HCT116 (cell line): Measurements from ENCODE around the gene IGSF6. TPM values are rescaled to one million over a fixed set of nuclear protein-coding genes. Genes with fewer than 3 reads are reported as not detected.

Source experiments
- ATAC-seq: fragments of 200-7000 bp; cut with Tn5 transposase; 2 replicates; pipeline ENCODE4 v1.9.1; 2020; ENCODE audit warnings: mild to moderate bottlenecking, moderate library complexity
- BruUV-seq: library from RNA; stranded (reverse); fragments of 400-500 nt; replicated peaks from 2 replicates; lab custom pipeline; 2021; lab: Mats Ljungman, UMichigan
- CTCF ChIA-PET: fragments of 300-600 bp; sonication (Branson Sonifier 250); formaldehyde crosslinking; loops from one replicate; lab custom pipeline; 2021; ENCODE audit warnings: antibody characterized with exemption; lab: Charles Lee
- POLR2A ChIA-PET: fragments of 300-600, 350-600 bp; sonication (Branson Sonifier 250); formaldehyde crosslinking; loops from one replicate; lab custom pipeline; 2021; ENCODE audit warnings: antibody characterized with exemption; lab: Charles Lee
- RAD21 ChIA-PET, 2 experiments: fragments of 300-600 bp; sonication (Branson Sonifier 250); formaldehyde crosslinking; loops; one replicate each; lab custom pipeline; 2023; ENCODE audit warnings: low total read pairs in 2 of 2; ENCODE audit not compliant: uncharacterized antibody in 2 of 2, unreplicated experiment in 2 of 2, low non-redundant PET in 1 of 2; lab: Charles Lee
- DNase-seq: peaks from one replicate; pipeline ENCODE4 v3.0.0-alpha.2; 2010; ENCODE audit warnings: low read depth, low spot score
- H2AFZ ChIP-seq: fragments of 200-600 bp; shearing (Covaris generic), sonication (generic); 2 replicates; pipeline ENCODE4 v1.6.1; 2017; ENCODE audit warnings: low read depth, mixed run types, mixed read lengths, antibody characterized with exemption, low read length; ENCODE audit not compliant: poor library complexity, severe bottlenecking
- H3K27ac ChIP-seq: 2 replicates; pipeline ENCODE4 v1.5.1; 2012; ENCODE audit warnings: low read depth, low read length
- H3K27me3 ChIP-seq: fragments of 200-600 bp; sonication (generic); 2 replicates; pipeline ENCODE4 v1.6.1; 2016; ENCODE audit warnings: mixed run types, low read length, mixed read lengths; ENCODE audit not compliant: insufficient read depth
- H3K36me3 ChIP-seq, 2 experiments: fragments of 200-500 bp in 1 of 2; fragments of 200-600 bp in 1 of 2; sonication (Bioruptor generic) in 1 of 2; sonication (generic) in 1 of 2; 2 replicates each; pipeline versions ENCODE4 v1.5.1 to v1.6.1; 2014 to 2016; ENCODE audit warnings: low read length in 2 of 2, inconsistent platforms in 1 of 2, mixed read lengths in 1 of 2, mixed run types in 1 of 2; ENCODE audit not compliant: insufficient read depth in 2 of 2, control insufficient read depth in 1 of 2
- H3K4me1 ChIP-seq, 2 experiments: fragments of 200-600 bp in 1 of 2; sonication (generic) in 1 of 2; 2 replicates each; pipeline versions ENCODE4 v1.5.1 to v1.6.1; 2012 to 2017; ENCODE audit warnings: low read length in 2 of 2, inconsistent platforms in 1 of 2, mild to moderate bottlenecking in 1 of 2, mixed read lengths in 1 of 2, mixed run types in 1 of 2, moderate library complexity in 1 of 2; ENCODE audit not compliant: insufficient read depth in 2 of 2, control insufficient read depth in 1 of 2
- H3K4me2 ChIP-seq: fragments of 200-600 bp; sonication (generic); 2 replicates; pipeline ENCODE4 v1.6.1; 2017; ENCODE audit warnings: mixed run types, low read length, mixed read lengths
- H3K4me3 ChIP-seq, 2 experiments: fragments of 200-600 bp in 1 of 2; sonication (generic) in 1 of 2; replicated peaks in 1 of 2; 2 replicates each; pipeline ENCODE4 v1.5.1; 2011 to 2016; ENCODE audit warnings: low read length in 2 of 2, control low read depth in 1 of 2, low read depth in 1 of 2, mild to moderate bottlenecking in 1 of 2, mixed read lengths in 1 of 2, mixed run types in 1 of 2
- H3K79me2 ChIP-seq: fragments of 200-600 bp; sonication (generic); 2 replicates; pipeline ENCODE4 v1.6.1; 2017; ENCODE audit warnings: mild to moderate bottlenecking, mixed run types, low read length, moderate library complexity, mixed read lengths; ENCODE audit not compliant: insufficient read depth
- H3K9ac ChIP-seq: fragments of 200-600 bp; sonication (generic); 2 replicates; pipeline ENCODE4 v1.6.1; 2016; ENCODE audit warnings: low read length, mixed read lengths
- H3K9me2 ChIP-seq: fragments of 200-600 bp; sonication (generic), shearing (Covaris generic); 2 replicates; pipeline ENCODE4 v1.6.1; 2017; ENCODE audit warnings: mixed run types, mild to moderate bottlenecking, moderate library complexity; ENCODE audit not compliant: insufficient read depth
- H3K9me3 ChIP-seq, 2 experiments: fragments of 200-500 bp in 1 of 2; fragments of 200-600 bp in 1 of 2; sonication (Bioruptor generic) in 1 of 2; sonication (generic) in 1 of 2; 2 replicates each; pipeline ENCODE4 v1.6.1; 2014 to 2017; ENCODE audit warnings: low read length in 2 of 2, mixed read lengths in 2 of 2, inconsistent platforms in 1 of 2, low read depth in 1 of 2, mild to moderate bottlenecking in 1 of 2, mixed run types in 1 of 2, moderate library complexity in 1 of 2; ENCODE audit not compliant: control insufficient read depth in 1 of 2, insufficient read depth in 1 of 2
- H4K20me1 ChIP-seq: fragments of 200-600 bp; sonication (generic), shearing (Covaris generic); 2 replicates; pipeline ENCODE4 v1.6.1; 2017; ENCODE audit warnings: mixed run types, mild to moderate bottlenecking, moderate library complexity; ENCODE audit not compliant: insufficient read depth
- CBX3 ChIP-seq: IDR thresholded peaks from 2 replicates; pipeline ENCODE4 v1.6.1; 2012; ENCODE audit warnings: low read depth
- EGR1 ChIP-seq: IDR thresholded peaks from 2 replicates; pipeline ENCODE4 v1.6.1; 2012; ENCODE audit warnings: low read depth
- ELF1 ChIP-seq: IDR thresholded peaks from 2 replicates; pipeline ENCODE4 v1.6.1; 2012; ENCODE audit warnings: low read depth, borderline replicate concordance
- FOSL1 ChIP-seq: IDR thresholded peaks from 2 replicates; pipeline ENCODE4 v1.6.1; 2012; ENCODE audit warnings: low read depth
- MAX ChIP-seq: IDR thresholded peaks from 2 replicates; pipeline ENCODE4 v1.6.1; 2012
- POLR2A ChIP-seq: IDR thresholded peaks from 2 replicates; pipeline ENCODE4 v1.7.0; 2011; ENCODE audit warnings: borderline replicate concordance; ENCODE audit not compliant: insufficient read depth, insufficient read length; ENCODE audit errors: extremely low read depth
- POLR2AphosphoS5 ChIP-seq: IDR thresholded peaks from 2 replicates; pipeline ENCODE4 v1.6.1; 2011; ENCODE audit warnings: mild to moderate bottlenecking, low read depth, low read length, moderate library complexity
- RAD21 ChIP-seq: IDR thresholded peaks from 2 replicates; pipeline ENCODE4 v1.6.1; 2012; ENCODE audit warnings: low read depth, mild to moderate bottlenecking
- REST ChIP-seq: IDR thresholded peaks from 2 replicates; pipeline ENCODE4 v1.6.1; 2012; ENCODE audit warnings: low read depth
- SIN3A ChIP-seq: IDR thresholded peaks from 2 replicates; pipeline ENCODE4 v1.6.1; 2012; ENCODE audit warnings: low read depth
- SP1 ChIP-seq: IDR thresholded peaks from 2 replicates; pipeline ENCODE4 v1.6.1; 2012; ENCODE audit warnings: low read depth
- YY1 ChIP-seq: IDR thresholded peaks from 2 replicates; pipeline ENCODE4 v1.6.1; 2011; ENCODE audit warnings: low read length, low read depth, moderate library complexity, mild to moderate bottlenecking; ENCODE audit not compliant: insufficient replicate concordance; ENCODE audit errors: extremely low read depth
- ZFX ChIP-seq: fragments of 450-650 bp; IDR thresholded peaks from 2 replicates; pipeline ENCODE4 v1.6.1; 2017
- ZNF274 ChIP-seq: fragments of 200-500 bp; sonication (Bioruptor generic); IDR thresholded peaks from 2 replicates; pipeline ENCODE4 v1.6.1; 2014; ENCODE audit warnings: mild to moderate bottlenecking, low read depth, low read length, inconsistent platforms
- intact Hi-C: fragments of 100-400 bp; cut with micrococcal nuclease; formaldehyde crosslinking; loops from 2 replicates; pipeline ENCODE4 v1.10.0; 2022
- total RNA-seq: library from RNA; stranded (reverse); gene quantifications from one replicate; pipeline ENCODE4 v1.2.1, GENCODE V29; 2021; ENCODE audit not compliant: unreplicated experiment
- TF ChIP-seq, protein P1 (sequence below): IDR thresholded peaks from 2 replicates; pipeline ENCODE4 v1.6.1; 2012
- TF ChIP-seq, protein P2 (sequence below), 3 experiments: fragments of 200-600 bp in 1 of 3; sonication (generic) in 1 of 3; IDR thresholded peaks in 2 of 3; conservative IDR thresholded peaks in 1 of 3; 2 replicates each; pipeline ENCODE4 v1.5.1; 2012 to 2017; ENCODE audit warnings: low read depth in 2 of 3, low read length in 2 of 3, antibody characterized with exemption in 1 of 3, borderline replicate concordance in 1 of 3, control low read depth in 1 of 3, mild to moderate bottlenecking in 1 of 3, mixed read lengths in 1 of 3, mixed run types in 1 of 3, moderate library complexity in 1 of 3; ENCODE audit not compliant: insufficient read depth in 1 of 3

IGSF6 gene
- total RNA-seq, 1 experiment from 2014 or later, result not detected

DNA sequence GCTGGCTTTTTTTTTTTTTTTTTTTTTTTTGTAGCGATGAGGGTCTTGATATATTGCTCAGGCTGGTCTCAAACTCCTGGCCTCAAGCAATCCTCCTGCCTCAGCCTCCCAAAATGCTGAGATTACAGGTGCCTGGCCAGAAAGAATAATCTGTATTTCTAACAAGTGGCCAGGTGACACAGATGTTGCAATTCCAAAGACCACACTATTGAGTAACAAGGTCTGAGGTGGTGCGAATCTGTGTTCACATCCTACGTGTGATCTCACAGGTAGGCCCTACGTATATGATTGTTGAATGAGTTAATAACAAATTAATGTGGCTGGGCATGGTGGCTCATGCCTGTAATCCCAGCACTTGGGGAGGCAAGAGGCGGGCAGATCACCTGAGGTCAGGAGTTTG lies 44.6 kb upstream of the IGSF6 start:
- Histone ChIP-seq H3K9me3 (no peaks in the 10 kb centered on the region), H3K27ac (no peak overlapping the region), H4K20me1 (no peaks in the 10 kb centered on the region), H3K4me2 (no peak overlapping the region), H2AFZ (no peak overlapping the region), H3K79me2 (no peaks in the 10 kb centered on the region), H3K9ac (no peak overlapping the region), H3K9me2 (no peaks in the 10 kb centered on the region), H3K4me3 (no peak overlapping the region), H3K4me1 (no peaks in the 10 kb centered on the region), H3K36me3 (no peaks in the 10 kb centered on the region), H3K27me3 (no peaks in the 10 kb centered on the region)
- TF ChIP-seq, protein P1, sequence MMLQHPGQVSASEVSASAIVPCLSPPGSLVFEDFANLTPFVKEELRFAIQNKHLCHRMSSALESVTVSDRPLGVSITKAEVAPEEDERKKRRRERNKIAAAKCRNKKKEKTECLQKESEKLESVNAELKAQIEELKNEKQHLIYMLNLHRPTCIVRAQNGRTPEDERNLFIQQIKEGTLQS, result no peak
- TF ChIP-seq POLR2A (no peak), RAD21 (no peak), SIN3A (no peak), ELF1 (no peak), CBX3 (no peak), MAX (no peak)
- TF ChIP-seq, protein P2, sequence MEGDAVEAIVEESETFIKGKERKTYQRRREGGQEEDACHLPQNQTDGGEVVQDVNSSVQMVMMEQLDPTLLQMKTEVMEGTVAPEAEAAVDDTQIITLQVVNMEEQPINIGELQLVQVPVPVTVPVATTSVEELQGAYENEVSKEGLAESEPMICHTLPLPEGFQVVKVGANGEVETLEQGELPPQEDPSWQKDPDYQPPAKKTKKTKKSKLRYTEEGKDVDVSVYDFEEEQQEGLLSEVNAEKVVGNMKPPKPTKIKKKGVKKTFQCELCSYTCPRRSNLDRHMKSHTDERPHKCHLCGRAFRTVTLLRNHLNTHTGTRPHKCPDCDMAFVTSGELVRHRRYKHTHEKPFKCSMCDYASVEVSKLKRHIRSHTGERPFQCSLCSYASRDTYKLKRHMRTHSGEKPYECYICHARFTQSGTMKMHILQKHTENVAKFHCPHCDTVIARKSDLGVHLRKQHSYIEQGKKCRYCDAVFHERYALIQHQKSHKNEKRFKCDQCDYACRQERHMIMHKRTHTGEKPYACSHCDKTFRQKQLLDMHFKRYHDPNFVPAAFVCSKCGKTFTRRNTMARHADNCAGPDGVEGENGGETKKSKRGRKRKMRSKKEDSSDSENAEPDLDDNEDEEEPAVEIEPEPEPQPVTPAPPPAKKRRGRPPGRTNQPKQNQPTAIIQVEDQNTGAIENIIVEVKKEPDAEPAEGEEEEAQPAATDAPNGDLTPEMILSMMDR (IDR thresholded peaks at IDR 0.05 in 2 of 3, conservative IDR thresholded peaks at IDR 0.05 in 1 of 3; ENCODE audit: borderline replicate concordance in 1 of 3, insufficient read depth in 1 of 3, low read depth in 2 of 3, low read length in 2 of 3), result no peak
- CTCF ChIA-PET, result no interaction called here
- no TSS peak for BruUV-seq
- intact Hi-C loops, result no loop called here
- no peak for DNase-seq
- RAD21 ChIA-PET, result no interaction called here
- POLR2A ChIA-PET, result no interaction called here
- ATAC-seq, result no peak

DNA sequence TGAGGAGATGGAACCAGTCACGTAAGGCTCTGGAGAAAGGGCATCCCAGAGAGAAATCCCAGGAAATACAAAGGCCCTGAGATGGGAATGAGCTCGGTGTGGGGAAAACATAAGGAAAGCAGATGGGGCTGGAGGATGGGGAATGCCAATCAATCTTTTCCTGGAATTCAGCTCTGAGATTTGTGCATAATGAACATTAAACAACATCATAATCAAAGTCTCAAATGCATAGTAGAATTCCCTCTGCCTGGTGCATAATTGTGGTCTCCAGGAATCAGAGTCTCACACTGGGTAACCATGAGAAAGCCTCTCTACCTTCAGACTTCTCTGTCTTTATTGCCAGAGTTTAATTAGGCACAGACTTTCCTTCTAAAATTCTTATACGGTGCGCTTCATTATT lies 42.2 kb upstream of the IGSF6 start:
- Histone ChIP-seq H2AFZ (no peak overlapping the region), H4K20me1 (no peaks in the 10 kb centered on the region), H3K27me3 (no peaks in the 10 kb centered on the region), H3K9me2 (no peaks in the 10 kb centered on the region), H3K4me3 (no peak overlapping the region), H3K4me2 (no peak overlapping the region), H3K4me1 (no peaks in the 10 kb centered on the region), H3K36me3 (no peaks in the 10 kb centered on the region)
- intact Hi-C loops, result no loop called here
- DNase-seq, result no peak
- BruUV-seq, result no TSS peak
- no peak for ATAC-seq
- no peak for TF ChIP-seq ZNF274
- TF ChIP-seq YY1, result no peak
- no peak for TF ChIP-seq SP1
- TF ChIP-seq POLR2A, result no peak
- TF ChIP-seq, protein P1, result no peak
- no peak for TF ChIP-seq POLR2AphosphoS5
- no peak for TF ChIP-seq REST
- TF ChIP-seq FOSL1, result no peak
- TF ChIP-seq EGR1, result no peak
- no peak for TF ChIP-seq ZFX
- TF ChIP-seq, all 23 proteins: peak for 0
- CTCF ChIA-PET, result no interaction called here
- no peaks in the 10 kb centered on the region for H3K79me2 ChIP-seq
- no peak overlapping the region for H3K9ac ChIP-seq
- no peak overlapping the region for H3K27ac ChIP-seq
- RAD21 ChIA-PET, result no interaction called here
- POLR2A ChIA-PET, result no interaction called here
- H3K9me3 ChIP-seq, result no peaks in the 10 kb centered on the region
